Effector CD4-positive, alpha-beta T cell (primary cell): ENCODE measurements around the gene MYO7A.
A peak's percentile ranks its signal among the peaks of the same experiment; 100 is the strongest.

Experiments used
- DNase-seq: peaks from one replicate; pipeline ENCODE4 v3.0.0-alpha.2; 2020

The MYO7A gene

DNA sequence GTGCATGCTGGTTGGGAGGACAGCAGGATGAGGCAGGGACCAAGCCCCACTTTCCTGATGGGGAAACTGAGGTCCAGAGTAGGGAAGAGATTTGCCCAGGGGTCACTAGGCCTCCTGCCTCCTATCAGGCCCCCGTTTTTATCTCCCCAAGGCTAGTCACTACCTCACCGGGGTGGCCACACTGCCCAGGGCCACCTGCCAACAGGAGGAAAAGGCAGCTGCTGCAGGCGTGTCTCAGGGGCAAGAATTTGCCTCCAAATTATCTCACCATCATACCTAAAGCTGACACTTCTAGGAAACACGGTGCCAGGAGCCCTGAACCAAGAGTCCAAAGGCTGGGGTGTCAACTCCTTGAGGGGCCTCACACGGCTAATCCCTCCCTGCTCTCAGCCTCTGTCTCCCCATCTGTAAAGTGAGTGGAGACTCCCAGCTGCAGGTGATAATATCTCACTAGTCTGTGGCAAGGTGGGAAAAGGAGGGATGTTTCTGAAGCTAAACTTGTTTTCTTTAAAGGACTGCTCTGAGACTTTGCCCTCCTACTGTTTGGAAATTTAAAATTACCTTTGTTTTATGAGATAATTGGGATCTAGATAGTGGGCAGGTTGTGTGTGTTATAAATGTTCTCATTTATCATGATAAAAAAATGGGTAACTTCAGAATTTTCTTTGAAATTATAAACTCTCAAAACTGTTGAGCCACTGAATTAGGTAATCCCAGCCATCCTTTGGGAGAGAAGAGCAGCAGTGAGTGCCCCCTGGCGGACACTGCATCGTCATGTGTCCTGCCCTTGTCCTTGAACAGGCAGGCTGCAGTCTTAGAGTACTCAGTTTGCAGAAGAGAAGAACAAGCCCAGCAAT is 60.0 kb downstream of the MYO7A start:
- DNase-seq, result peak; percentile 49

DNA sequence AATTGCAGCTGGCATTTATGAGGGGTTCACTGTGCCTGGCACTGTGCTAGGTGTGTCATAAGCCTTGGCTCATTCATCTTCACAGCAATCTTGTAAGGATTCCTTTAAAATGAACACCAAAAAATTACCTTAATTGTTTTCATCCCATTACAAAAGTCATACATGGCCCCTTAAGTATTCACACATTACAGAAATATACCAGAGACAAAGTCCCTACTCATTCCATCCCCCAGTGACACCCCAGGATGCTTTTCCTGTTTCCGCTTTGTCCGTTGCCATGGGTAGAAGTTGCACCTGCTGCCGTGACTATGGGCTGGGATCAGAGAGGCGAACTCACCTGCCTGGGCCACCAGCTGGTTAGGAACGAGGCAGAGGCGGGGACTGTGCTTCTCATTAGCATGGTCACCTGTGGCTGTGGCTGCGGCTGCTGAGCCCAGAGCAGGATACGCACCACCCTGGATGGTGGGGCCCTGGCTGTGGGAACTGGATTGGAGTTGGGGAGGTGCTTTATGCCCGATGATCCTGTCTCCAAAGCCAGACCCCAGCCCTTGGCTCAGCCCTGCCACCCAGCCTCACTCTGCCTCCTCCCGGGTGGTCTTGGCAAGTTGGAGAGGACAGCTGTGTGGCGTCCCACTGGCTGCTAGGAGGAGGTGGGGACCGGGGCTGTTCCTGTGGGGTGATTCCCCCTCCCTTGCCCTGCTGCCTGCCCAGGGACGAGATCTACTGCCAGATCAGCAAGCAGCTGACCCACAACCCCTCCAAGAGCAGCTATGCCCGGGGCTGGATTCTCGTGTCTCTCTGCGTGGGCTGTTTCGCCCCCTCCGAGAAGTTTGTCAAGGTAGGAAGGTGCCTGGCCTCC is 60.8 kb downstream of the MYO7A start:
- DNase-seq, result no peak

DNA sequence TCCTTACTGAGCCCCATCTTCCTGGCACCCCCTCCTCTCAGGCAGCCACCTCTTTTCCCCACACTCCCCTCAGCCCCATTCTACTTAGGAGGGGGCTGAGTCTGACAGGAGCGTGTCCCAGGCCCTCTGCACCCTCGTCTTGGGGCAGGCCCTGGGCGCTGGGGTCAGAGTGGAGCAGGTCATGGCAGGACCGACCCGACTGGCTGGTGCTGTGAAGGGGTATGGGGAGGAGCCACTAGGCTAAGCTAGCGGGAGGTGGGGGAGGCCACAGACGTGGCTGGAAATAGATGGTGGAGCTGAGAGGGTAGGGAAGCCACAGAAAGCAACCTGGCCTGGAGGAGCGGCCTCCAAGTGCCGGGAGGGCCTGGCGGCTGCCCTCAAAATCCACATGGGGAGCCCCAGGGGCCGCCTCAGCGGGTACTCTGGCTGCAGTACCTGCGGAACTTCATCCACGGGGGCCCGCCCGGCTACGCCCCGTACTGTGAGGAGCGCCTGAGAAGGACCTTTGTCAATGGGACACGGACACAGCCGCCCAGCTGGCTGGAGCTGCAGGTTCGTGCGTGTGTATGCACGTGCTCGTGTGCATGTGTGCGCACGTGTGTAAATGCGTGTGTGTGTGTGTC is 61.7 kb downstream of the MYO7A start:
- DNase-seq, result no peak

DNA sequence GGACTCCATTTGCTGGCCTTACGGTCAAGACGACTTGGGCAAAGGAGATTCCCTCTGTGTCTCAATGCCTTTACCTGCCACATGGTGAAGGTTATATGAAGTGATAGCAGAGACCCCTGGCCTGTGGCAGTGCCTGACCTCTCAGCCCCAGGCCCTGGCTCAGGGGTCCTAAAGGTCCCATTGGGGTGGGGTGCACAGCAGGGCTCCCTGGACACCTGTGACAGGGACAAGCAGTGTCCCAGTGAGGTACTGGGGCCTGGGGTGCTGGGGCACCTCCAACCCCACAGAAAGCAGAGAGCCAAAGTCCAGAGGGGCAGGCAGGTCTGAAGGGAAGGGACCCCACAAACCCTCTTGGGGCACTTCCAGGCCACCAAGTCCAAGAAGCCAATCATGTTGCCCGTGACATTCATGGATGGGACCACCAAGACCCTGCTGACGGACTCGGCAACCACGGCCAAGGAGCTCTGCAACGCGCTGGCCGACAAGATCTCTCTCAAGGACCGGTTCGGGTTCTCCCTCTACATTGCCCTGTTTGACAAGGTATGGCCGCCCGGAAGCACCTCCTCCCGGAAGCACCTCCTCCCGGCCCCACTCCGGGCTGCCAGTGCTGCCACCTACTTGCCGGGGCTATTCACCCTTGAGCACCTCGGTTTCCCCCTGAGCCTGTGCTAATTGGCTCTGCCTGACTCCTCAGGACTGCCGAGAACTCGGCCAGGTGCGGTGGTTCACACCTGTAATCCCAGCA is 62.5 kb downstream of the MYO7A start:
- DNase-seq, result no peak

DNA sequence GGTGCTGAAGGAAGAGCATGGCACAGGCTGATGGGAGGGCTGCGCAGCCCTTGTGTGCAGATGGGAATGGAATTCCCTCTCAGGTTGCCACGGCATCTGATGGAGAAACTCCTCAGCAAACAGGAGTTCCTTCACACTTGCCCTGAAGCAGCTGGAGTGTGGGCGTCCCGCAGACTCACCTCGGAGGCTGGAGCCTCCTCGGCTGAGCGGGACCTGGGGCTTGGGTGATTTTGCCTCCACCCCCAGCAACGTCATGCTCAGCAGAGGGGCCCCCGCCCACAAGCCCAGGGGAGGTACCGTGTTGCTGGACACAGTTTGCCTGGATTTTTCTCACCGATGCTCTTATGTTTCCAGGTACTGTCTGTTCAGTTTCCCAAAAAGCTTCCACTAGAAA is 63.4 kb downstream of the MYO7A start:
- no peak for DNase-seq

DNA sequence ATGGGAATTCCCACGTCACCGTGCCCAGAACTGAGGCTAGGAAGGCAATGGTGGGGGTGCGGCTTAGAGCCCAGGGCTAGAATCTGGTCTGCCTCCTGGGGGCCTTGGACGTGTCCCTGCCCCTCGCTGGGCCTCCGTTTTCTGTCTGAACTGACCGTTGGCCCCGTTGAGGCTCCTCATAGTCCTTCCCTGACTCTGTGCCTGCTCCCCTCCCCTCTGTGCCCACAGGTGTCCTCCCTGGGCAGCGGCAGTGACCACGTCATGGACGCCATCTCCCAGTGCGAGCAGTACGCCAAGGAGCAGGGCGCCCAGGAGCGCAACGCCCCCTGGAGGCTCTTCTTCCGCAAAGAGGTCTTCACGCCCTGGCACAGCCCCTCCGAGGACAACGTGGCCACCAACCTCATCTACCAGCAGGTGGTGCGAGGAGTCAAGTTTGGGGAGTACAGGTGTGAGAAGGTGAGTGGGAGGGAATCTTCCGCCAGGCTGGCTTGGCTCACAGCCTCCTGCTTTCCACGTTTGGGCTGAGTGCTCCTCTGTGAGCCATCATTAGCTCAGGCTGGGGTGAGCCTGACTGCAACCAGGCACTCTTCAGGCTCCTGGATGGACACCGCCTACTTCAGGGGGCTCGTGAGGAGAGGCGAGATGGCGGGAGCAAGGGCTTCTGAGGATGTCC is 63.9 kb downstream of the MYO7A start:
- peak; percentile 22 for DNase-seq

DNA sequence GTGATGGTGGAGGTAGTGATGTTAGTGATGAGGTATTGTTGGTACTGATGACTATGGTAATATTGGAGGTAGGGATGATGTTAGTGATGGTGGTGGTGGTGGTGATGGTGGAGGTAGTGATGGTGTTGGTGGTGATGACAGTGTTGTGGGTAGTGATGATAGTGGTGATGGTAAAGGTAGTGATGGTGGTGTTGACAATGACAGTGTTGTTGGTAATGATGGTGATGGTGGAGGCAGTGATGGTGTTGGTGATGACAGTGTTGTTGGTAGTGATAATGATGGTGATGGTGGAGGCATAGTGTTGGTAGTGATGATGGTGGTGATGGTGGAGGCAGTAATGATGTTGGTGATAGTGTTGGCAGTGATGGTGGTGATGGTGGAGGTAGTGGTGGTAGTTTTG is 65.1 kb downstream of the MYO7A start:
- DNase-seq, result no peak

DNA sequence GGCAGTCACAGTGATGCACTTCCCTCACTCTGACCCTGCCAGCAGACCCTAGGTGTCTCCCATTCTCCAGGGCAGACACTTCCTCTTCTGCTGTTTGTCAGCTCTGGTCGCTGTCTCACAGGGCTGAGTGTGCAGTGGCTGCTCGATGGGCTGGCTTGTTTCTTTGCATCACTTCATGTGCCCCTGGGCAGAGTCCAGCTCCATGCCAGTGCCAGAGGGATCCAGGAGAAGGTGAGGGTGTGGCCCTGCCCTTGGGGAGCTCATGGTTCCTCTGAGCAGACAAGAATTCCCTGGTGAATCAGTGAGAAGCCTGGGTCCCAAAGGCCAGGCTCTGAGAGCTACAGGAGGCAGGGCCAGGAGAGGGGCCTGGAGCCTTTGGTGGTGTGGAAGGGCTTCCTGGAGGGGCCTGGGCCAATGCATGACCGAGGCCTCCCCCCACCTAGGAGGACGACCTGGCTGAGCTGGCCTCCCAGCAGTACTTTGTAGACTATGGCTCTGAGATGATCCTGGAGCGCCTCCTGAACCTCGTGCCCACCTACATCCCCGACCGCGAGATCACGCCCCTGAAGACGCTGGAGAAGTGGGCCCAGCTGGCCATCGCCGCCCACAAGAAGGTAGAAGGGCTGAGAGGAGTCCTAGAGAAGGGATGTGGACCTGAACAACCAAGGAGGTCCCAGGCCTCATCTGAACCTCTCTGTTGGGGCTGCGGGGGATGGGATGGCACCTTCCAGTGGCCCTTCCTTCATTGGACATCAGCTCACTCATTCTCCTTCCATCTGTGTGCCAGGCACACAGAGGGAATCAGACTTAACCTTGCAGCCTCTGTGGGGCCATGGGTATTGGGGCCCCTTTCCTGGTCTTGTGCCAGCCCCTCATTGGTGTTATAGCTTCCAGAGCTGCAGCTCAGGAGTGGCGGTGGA is 66.1 kb downstream of the MYO7A start:
- DNase-seq, result no peak

DNA sequence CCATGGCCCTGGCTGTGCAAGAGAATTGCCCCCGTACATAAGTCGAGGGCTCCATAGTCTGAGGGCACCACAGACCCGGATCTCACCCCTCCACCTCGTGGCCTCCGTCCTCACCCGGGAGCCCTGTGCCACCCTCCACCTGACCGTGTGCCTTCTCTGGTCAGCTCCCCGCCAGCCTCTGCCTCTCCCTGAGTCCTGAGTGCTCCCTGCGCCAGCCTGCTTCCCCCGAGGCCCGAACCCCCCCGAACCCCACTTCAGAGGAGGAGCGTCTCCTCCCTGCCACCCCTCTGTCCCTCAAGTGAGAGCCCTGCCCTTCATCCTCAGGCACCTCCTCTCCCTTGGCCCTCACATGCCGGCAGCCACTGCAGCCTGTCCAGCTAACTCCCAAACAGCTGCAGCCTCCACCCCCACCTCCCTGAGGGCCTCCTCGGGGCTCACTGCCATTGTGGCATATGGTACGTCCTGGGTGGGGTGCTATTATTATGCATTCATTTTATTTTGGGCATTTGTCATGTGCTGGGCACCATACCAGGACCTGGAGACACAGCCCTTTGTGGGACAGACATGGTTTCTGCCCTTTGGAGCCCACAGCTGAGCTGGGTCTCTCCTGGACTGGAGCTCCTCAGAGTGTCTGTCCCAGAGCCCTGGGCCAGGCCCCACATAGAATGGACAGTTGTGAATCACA is 67.2 kb downstream of the MYO7A start:
- no peak for DNase-seq

DNA sequence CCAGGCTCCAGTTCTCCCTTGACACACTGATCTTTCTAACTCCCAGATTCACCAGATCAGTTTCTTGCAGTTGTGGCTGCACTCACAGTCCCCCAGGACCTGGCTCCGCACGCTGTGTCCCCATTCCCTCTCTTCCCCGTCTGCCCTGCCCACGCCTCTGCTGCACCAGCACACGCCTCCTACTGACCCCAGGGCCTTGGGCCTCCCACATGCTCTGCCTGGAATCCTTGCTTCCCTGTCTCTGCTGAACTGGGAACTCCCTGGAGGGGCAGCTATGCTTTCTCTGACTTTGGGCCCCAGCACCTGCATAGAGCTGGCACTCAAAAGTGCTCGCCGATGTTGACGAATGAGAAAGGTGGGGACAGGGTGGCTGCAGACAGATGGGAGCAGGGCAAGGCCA is 68.9 kb downstream of the MYO7A start:
- DNase-seq, result no peak

DNA sequence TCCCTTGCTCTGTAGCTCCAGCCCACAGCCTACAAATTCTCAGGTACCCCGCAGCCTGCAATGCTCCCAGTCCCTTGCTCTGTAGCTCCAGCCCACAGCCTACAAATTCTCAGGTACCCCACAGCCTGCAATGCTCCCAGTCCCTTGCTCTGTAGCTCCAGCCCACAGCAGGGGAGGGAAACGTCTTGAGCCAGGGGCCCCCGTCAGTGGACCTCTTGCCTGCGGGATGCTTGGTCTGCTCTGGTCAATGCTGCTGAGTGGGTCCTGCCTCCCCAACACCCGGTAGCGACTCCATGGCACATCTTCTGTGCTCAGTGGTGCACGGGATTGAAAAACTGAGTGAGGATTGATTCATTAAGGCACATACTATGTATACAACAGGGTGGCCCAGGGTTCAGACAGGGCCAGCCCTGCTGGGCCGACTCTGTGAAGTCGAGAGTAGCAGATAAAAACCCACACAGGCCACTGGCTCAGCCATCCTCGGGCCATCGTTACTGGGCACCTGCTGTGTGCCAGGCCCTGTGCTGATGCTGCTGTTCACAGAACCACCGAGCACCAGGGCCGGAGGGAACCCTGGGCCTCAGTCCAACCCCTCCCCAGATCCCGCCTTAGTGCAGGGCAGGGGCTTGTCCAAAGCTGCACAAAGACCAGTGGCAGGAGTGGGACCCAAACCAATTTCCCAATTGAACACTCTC is 69.7 kb downstream of the MYO7A start:
- no peak for DNase-seq

DNA sequence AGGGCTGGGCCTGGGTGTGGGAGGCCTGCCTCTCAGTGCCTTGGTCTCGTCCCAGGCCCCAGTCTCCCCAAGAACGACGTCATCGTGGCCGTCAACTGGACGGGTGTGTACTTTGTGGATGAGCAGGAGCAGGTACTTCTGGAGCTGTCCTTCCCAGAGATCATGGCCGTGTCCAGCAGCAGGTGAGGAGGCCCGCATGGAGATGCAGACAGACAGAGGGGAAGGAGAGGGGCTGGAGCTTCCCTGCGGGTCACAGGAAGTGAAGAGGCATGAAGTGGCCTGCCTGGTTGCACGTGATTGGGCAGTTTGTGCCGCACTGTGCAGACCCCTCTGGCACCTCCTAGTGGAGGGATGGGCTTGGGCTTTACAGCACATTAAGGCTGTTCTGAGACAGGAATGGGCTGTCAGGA is 70.4 kb downstream of the MYO7A start:
- no peak for DNase-seq

DNA sequence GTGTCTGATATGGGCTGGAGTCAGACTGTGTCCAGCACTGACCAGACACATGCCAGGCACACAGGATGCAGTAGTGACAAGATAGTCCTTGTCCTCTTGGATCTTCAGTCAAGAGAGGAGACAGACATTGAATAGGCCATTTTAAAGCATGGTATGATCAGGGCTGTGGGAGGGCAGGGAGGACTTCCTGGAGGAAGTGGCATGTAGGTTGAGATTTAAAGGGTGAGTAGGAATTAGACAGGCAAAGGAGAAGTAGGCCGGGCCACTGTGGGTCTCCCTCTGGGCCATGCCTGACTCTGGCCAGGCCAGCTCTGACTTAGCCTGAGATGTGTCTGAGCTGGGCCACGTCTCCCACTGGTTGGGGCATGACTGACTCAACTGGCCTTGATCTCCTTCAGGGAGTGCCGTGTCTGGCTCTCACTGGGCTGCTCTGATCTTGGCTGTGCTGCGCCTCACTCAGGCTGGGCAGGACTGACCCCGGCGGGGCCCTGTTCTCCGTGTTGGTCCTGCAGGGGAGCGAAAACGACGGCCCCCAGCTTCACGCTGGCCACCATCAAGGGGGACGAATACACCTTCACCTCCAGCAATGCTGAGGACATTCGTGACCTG is 71.2 kb downstream of the MYO7A start:
- no peak for DNase-seq

DNA sequence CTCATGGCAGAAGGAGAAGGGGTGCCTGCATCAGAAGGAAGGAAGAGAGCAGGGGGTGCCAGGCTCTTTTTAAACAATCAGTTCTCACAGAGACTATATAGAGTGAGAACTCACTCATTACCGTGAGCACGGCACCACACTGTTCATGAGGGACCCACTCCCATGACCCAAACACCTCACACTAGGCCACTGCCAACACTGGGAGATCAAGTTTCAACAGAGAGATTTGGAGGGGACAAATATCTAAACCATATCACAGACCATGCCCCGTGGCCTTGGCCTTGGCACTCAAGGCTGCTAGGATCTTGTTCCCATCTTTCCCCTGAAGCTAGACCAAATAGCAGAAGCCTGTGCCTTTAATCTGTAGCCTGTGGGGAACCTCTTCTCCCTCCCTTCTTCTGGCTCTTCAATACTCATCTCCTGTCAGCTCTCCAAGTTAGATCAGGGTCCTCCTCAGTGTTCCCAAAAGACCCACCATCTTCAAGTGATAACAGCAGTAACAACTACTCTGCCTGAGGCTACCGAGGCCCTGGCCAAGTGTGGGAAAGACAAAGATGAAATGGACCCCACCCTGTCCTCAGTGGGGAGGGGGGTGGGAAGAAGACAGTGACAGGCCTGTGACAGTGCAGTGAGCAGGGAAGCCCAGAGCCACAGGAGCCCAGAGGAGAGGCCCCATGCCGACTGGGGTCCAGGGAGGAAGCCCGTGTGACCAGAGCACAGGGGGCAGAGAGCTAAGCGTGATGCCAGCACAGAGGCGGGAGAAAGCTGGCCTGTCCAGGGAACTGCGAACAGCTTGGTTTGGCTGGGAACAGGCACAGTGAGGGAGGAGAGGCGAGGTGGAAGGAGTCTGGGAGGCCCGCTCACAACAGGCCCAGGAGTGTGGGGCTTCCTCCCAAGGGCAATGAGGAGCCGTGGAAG is 72.6 kb downstream of the MYO7A start:
- DNase-seq, result no peak

DNA sequence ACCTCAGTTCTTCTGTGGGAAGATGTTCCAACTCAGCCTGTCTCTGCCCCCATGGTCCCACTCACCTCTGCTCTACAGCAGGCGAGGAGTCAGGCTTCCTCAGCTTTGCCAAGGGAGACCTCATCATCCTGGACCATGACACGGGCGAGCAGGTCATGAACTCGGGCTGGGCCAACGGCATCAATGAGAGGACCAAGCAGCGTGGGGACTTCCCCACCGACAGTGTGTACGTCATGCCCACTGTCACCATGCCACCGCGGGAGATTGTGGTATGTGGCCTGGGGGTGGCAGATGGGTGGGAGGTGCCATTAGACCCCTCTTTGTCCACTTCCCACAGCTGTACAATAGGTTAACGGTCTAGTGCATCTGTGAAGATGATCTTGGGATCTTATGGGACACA is 73.3 kb downstream of the MYO7A start:
- no peak for DNase-seq

DNA sequence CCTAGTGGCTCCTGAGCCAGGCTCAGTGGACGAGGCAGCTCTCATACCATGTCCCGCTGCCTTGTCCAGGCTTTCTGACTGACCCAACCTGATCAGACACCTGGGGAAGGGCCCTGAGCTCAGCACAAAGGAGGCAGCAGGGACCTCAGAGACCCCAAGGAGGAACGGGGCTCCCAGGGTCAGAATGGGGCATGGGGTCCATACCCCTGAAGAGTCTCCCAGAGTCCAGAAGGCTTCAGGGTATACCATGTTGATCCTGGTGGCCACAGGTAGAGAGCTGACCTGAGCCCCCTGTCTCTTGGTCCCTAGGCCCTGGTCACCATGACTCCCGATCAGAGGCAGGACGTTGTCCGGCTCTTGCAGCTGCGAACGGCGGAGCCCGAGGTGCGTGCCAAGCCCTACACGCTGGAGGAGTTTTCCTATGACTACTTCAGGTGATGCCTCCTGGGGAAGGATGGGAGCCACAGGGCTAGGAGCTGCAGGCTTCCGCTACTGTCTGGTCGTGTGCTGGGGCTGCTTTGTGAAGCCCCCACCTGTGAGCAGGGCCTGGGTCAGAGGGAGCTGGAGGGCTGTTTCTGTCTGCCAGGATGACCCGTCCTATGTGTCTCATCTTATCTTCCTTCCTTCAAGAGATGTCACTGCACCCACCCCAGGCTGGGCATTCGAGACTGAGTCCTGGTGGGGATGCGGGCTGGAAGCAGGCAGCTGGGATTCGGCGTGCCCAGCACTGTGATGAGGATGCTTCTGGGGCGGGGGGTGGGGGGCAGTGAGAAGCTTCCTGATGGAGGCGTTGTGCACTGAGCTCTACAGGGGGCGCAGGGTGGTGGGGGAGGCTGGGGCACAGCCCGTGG is 74.2 kb downstream of the MYO7A start:
- no peak for DNase-seq
